ENCODE results near the gene PAIP2. TPM values are rescaled to one million over a fixed set of nuclear protein-coding genes. Genes with fewer than 3 reads are reported as not detected.

The PAIP2 gene
- total RNA-seq, 1 experiment from 2014 or later, result 108 TPM

GRCh38 chr5:139306628-139307379 lies 34.9 kb upstream of the PAIP2 start:
- Histone ChIP-seq H3K79me2 (ENCODE audit: insufficient read depth, low read length) (peaks cover 100% of the 10 kb centered on the region), H3K36me3 (ENCODE audit: control insufficient read depth in 1 of 2, insufficient read depth in 2 of 2, low read length in 2 of 2) (0 out of 4 replicates have a peak, but pooled peaks cover 0 to 2% of the 10 kb centered on the region in 2 experiments), H3K9me3 (ENCODE audit: control insufficient read depth in 1 of 2, insufficient read depth in 1 of 2, low read depth in 1 of 2, low read length in 2 of 2) (no peaks in the 10 kb centered on the region), H2AFZ (ENCODE audit: low read depth, low read length, poor library complexity, severe bottlenecking) (no peak overlapping the region), H3K4me2 (ENCODE audit: low read length) (no peak overlapping the region), H3K27ac (ENCODE audit: low read depth, low read length) (no peak overlapping the region), H3K27me3 (ENCODE audit: insufficient read depth, low read length) (no peaks in the 10 kb centered on the region), H3K4me1 (ENCODE audit: control insufficient read depth in 1 of 2, insufficient read depth in 2 of 2, low read length in 2 of 2) (peaks cover 31 to 77% of the 10 kb centered on the region in 2 experiments), H4K20me1 (ENCODE audit: insufficient read depth) (peaks cover 92% of the 10 kb centered on the region), H3K4me3 (replicated peaks in 1 of 2; ENCODE audit: low read depth in 1 of 2, low read length in 2 of 2) (no peak overlapping the region), H3K9ac (ENCODE audit: low read length) (no peak overlapping the region), H3K9me2 (ENCODE audit: insufficient read depth) (no peaks in the 10 kb centered on the region)
- TF ChIP-seq REST (IDR thresholded peaks at IDR 0.05; ENCODE audit: low read depth), result no peak
- no peak for TF ChIP-seq ZBTB33 (IDR thresholded peaks at IDR 0.05; ENCODE audit: extremely low read depth, insufficient replicate concordance, low read length)
- no peak for TF ChIP-seq CBX3 (IDR thresholded peaks at IDR 0.05; ENCODE audit: low read depth)
- no peak for TF ChIP-seq SIN3A (IDR thresholded peaks at IDR 0.05; ENCODE audit: low read depth)
- no peak for TF ChIP-seq SRF (IDR thresholded peaks at IDR 0.05; ENCODE audit: low read depth)
- TF ChIP-seq SP1 (IDR thresholded peaks at IDR 0.05; ENCODE audit: low read depth), result no peak
- TF ChIP-seq POLR2A (IDR thresholded peaks at IDR 0.05; ENCODE audit: borderline replicate concordance, extremely low read depth, insufficient read depth, insufficient read length), result no peak
- TF ChIP-seq CTCF (IDR thresholded peaks at IDR 0.05 in 2 of 3, conservative IDR thresholded peaks at IDR 0.05 in 1 of 3; ENCODE audit: borderline replicate concordance in 1 of 3, insufficient read depth in 1 of 3, low read depth in 2 of 3, low read length in 2 of 3), result no peak
- no peak for TF ChIP-seq FOSL1 (IDR thresholded peaks at IDR 0.05; ENCODE audit: low read depth)
- no peak for TF ChIP-seq ZNF274 (IDR thresholded peaks at IDR 0.05; ENCODE audit: low read depth, low read length)
- no peak for TF ChIP-seq ELF1 (IDR thresholded peaks at IDR 0.05; ENCODE audit: borderline replicate concordance, low read depth)
- TF ChIP-seq TCF7L2 (IDR thresholded peaks at IDR 0.05; ENCODE audit: borderline replicate concordance, extremely low read depth, insufficient read depth, insufficient read length), result no peak
- no peak for ATAC-seq
- no TSS peak for BruUV-seq (replicated peaks)
- no peak for DNase-seq (ENCODE audit: low read depth, low spot score)
- POLR2A ChIA-PET, result interaction anchor here (2.9 kb wide), 1 partner anchor 13 kb away, joined by 14 read pairs; the partner anchor contains the start of gene MATR3
- intact Hi-C loops (cut with micrococcal nuclease), result no loop called here
- CTCF ChIA-PET, result no interaction called here
- RAD21 ChIA-PET (ENCODE audit: low non-redundant PET in 1 of 2, low total read pairs in 2 of 2, uncharacterized antibody in 2 of 2, unreplicated experiment in 2 of 2), result no interaction called here

All from HCT116 (cell line).